Keratinocyte (primary cell): ENCODE data around the gene STK11. TPM values are rescaled to one million over a fixed set of nuclear protein-coding genes. Genes with fewer than 3 reads are reported as not detected.

ENCODE experiments used
- DNase-seq: peaks from one replicate; pipeline ENCODE4 v3.0.0-alpha.2; 2011; ENCODE audit warnings: low read depth, missing footprints, low spot score
- FAIRE-seq: peaks from 2 replicates; lab custom pipeline; 2011; peaks lifted over from hg19 to GRCh38; lab: Jason Lieb, UNC
- H2AFZ ChIP-seq: 2 replicates; pipeline ENCODE4 v1.6.0; 2012; ENCODE audit warnings: low read length, control low read depth, inconsistent platforms; ENCODE audit not compliant: control insufficient read depth
- H3K27ac ChIP-seq: 2 replicates; pipeline ENCODE4 v1.5.1; 2011; ENCODE audit warnings: low read length; ENCODE audit not compliant: control insufficient read depth, insufficient read depth
- H3K27me3 ChIP-seq: 3 replicates; pipeline ENCODE4 v1.6.0; 2011; ENCODE audit warnings: low read length; ENCODE audit not compliant: control insufficient read depth, insufficient read depth; ENCODE audit errors: extremely low read depth
- H3K36me3 ChIP-seq, 2 experiments: 2 replicates in 1 of 2; 3 replicates in 1 of 2; pipeline ENCODE4 v1.5.1; 2011; ENCODE audit warnings: low read length in 2 of 2, mild to moderate bottlenecking in 1 of 2; ENCODE audit not compliant: control insufficient read depth in 2 of 2, insufficient read depth in 2 of 2; ENCODE audit errors: extremely low read depth in 1 of 2
- H3K4me1 ChIP-seq: 3 replicates; pipeline ENCODE4 v1.5.1; 2011; ENCODE audit warnings: low read length; ENCODE audit not compliant: control insufficient read depth, insufficient read depth; ENCODE audit errors: extremely low read depth
- H3K4me2 ChIP-seq: 3 replicates; pipeline ENCODE4 v1.6.0; 2011; ENCODE audit warnings: low read depth, low read length; ENCODE audit not compliant: control insufficient read depth, insufficient read depth; ENCODE audit errors: extremely low read depth
- H3K4me3 ChIP-seq, 3 experiments: fragments of 200-600 bp in 1 of 3; sonication (generic) in 1 of 3; 2 replicates in 2 of 3; 3 replicates in 1 of 3; pipeline ENCODE4 v1.5.1; 2011 to 2016; ENCODE audit warnings: low read length in 3 of 3, mild to moderate bottlenecking in 3 of 3, control low read depth in 2 of 3, inconsistent platforms in 1 of 3, low read depth in 1 of 3, mixed read lengths in 1 of 3, mixed run types in 1 of 3, moderate library complexity in 1 of 3; ENCODE audit not compliant: control insufficient read depth in 2 of 3, insufficient read depth in 2 of 3; ENCODE audit errors: extremely low read depth in 1 of 3
- H3K79me2 ChIP-seq: 2 replicates; pipeline ENCODE4 v1.6.0; 2012; ENCODE audit warnings: low read length; ENCODE audit not compliant: control insufficient read depth, insufficient read depth
- H3K9ac ChIP-seq: 3 replicates; pipeline ENCODE4 v1.6.0; 2011; ENCODE audit warnings: low read length; ENCODE audit not compliant: control insufficient read depth, insufficient read depth; ENCODE audit errors: extremely low read depth
- H3K9me1 ChIP-seq: 3 replicates; pipeline ENCODE4 v1.6.0; 2011; ENCODE audit warnings: low read length; ENCODE audit not compliant: control insufficient read depth, insufficient read depth; ENCODE audit errors: extremely low read depth
- H3K9me3 ChIP-seq: 2 replicates; pipeline ENCODE4 v1.5.1; 2012; ENCODE audit warnings: low read depth, low read length; ENCODE audit not compliant: control insufficient read depth
- H4K20me1 ChIP-seq: 3 replicates; pipeline ENCODE4 v1.6.0; 2011; ENCODE audit warnings: low read length; ENCODE audit not compliant: control insufficient read depth, insufficient read depth; ENCODE audit errors: extremely low read depth
- CTCF ChIP-seq, 3 experiments: IDR thresholded peaks in 1 of 3; conservative IDR thresholded peaks in 1 of 3; optimal IDR thresholded peaks in 1 of 3; 2 replicates in 2 of 3; 3 replicates in 1 of 3; pipeline versions ENCODE3 to v1.5.1; 2011; ENCODE audit warnings: low read length in 3 of 3, mild to moderate bottlenecking in 3 of 3, moderate library complexity in 2 of 3, control low read depth in 1 of 3, inconsistent platforms in 1 of 3; ENCODE audit not compliant: insufficient read depth in 2 of 3; ENCODE audit errors: extremely low read depth in 1 of 3
- EZH2 ChIP-seq: IDR thresholded peaks from one replicate; pipeline ENCODE4 v1.6.1; 2012; ENCODE audit warnings: inconsistent platforms, mild to moderate bottlenecking, low read length, moderate library complexity
- dilution Hi-C: fragments of 300-500 bp; cut with MboI; formaldehyde crosslinking; loops from one replicate; pipeline ENCODE4 v1.7.0; 2020; ENCODE audit warnings: low sequenced_read_pairs; ENCODE audit not compliant: extremely low pct_ligation_motif_present
- polyA plus RNA-seq, 5 experiments: library from polyadenylated mRNA; depleted of rRNA in 3 of 5; stranded (reverse) in 3 of 5; stranded (forward) in 1 of 5; unstranded in 1 of 5; fragments of >200 nt; gene quantifications; 1 replicate in 1 of 5; 2 replicates in 3 of 5; 3 replicates in 1 of 5; pipeline versions ENCODE4 v1.2.1 to v1.2.3, GENCODE V29; 2011 to 2012; ENCODE audit warnings: missing spikeins in 2 of 5, low read depth in 1 of 5, low replicate concordance in 1 of 5

STK11 gene
- polyA plus RNA-seq, 1 donor (not counting 4 experiments of a cell fraction or from before 2014, with no cell fraction given) = 24.6 TPM

- peak overlapping the region; percentile 88 for H3K9ac ChIP-seq
- dilution Hi-C loops = no loop called here
- DNase-seq (no peak), FAIRE-seq (no peak)
- no peak overlapping the region for H2AFZ ChIP-seq
- H3K36me3 ChIP-seq = peaks cover 9 to 27% of the 10 kb centered on the region in 2 experiments
- no peaks in the 10 kb centered on the region for H3K27me3 ChIP-seq
- no peaks in the 10 kb centered on the region for H3K9me3 ChIP-seq
- H3K79me2 ChIP-seq = peaks cover 14% of the 10 kb centered on the region
- H3K4me1 ChIP-seq = peaks cover 71% of the 10 kb centered on the region
- H3K9me1 ChIP-seq = peaks cover 2% of the 10 kb centered on the region
- peaks cover 12% of the 10 kb centered on the region for H4K20me1 ChIP-seq
- H3K4me2 ChIP-seq = peak overlapping the region; percentile 96
- TF ChIP-seq CTCF (optimal IDR thresholded peaks at IDR 0.05 in 1 of 3, IDR thresholded peaks at IDR 0.05 in 1 of 3, conservative IDR thresholded peaks at IDR 0.05 in 1 of 3; ENCODE audit: extremely low read depth in 1 of 3, insufficient read depth in 2 of 3, low read length in 3 of 3) = no peak
- no peak for TF ChIP-seq EZH2
- H3K4me3 ChIP-seq = peak overlapping the region; percentile 76 to 90 (median 90)
- H3K27ac ChIP-seq = peak overlapping the region; percentile 89
Observed at GRCh38 chr19:1261538-1261797, 55.9 kb downstream of the STK11 start.

DNA sequence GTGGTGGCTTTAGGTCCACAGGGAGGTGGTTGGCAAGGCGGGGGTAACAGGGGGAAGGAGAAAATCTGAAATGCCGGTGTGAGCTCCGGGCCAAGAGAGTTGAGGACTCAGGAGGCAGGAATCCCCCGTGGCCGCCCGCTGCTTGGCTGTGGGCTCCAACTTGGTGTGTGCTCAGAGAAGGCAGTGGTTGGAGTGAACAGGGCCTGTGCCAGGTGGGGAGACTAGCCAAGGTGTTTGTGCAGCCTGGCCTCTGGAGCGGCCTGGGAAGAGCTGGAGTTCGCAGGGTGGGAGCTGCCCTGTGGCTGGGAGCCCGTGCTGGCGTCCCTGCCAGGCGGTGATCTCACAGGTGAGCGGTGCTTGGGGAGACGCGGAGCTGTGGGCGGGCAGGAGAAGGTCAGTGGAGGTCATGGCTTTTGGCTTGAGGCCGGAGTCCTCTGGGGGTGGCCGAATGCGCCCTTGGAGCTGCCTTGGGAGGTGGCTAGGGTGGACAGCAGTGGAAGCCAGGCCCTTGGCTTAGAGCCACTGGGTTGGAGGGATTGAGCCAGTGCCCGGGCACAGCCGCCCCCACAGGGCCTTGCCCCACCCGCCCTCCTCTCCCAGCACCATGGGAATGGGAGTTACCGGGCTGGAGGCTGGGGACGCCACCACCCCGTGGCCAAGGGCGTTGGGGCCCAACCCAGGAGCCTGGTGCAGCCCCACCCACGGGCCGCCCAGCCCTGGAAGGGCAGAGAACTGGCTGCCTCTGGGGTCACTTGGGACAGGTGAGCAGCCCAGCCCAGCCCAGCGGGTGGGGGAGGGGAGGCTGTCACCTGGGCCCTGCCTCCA lies 56.4 kb downstream of the STK11 start:
- TF ChIP-seq CTCF (optimal IDR thresholded peaks at IDR 0.05 in 1 of 3, IDR thresholded peaks at IDR 0.05 in 1 of 3, conservative IDR thresholded peaks at IDR 0.05 in 1 of 3; ENCODE audit: extremely low read depth in 1 of 3, insufficient read depth in 2 of 3, low read length in 3 of 3) = no peak
- no peak for TF ChIP-seq EZH2
- H3K9ac ChIP-seq = peak overlapping the region; percentile 88
- H3K4me1 ChIP-seq = peaks cover 68% of the 10 kb centered on the region
- peak overlapping the region; percentile 96 for H3K4me2 ChIP-seq
- H3K9me3 ChIP-seq = no peaks in the 10 kb centered on the region
- H3K27ac ChIP-seq = peak overlapping the region; percentile 89
- H3K4me3 ChIP-seq = peak overlapping the region; percentile 76 to 90 (median 90)
- no peaks in the 10 kb centered on the region for H3K27me3 ChIP-seq
- H4K20me1 ChIP-seq = peaks cover 6% of the 10 kb centered on the region
- H3K36me3 ChIP-seq = peaks cover 7 to 21% of the 10 kb centered on the region in 2 experiments
- no peak for DNase-seq
- FAIRE-seq = no peak
- dilution Hi-C loops = no loop called here
- H3K79me2 ChIP-seq = peaks cover 9% of the 10 kb centered on the region
- peaks cover 2% of the 10 kb centered on the region for H3K9me1 ChIP-seq
- H2AFZ ChIP-seq = no peak overlapping the region
